Spinal cord (tissue), 10 donors: ENCODE measurements around the gene CTNNBIP1. TPM values are rescaled to one million over a fixed set of nuclear protein-coding genes. Genes with fewer than 3 reads are reported as not detected.
A peak's percentile ranks its signal among the peaks of the same experiment; 100 is the strongest.

Experiments used
- DNase-seq, 6 donors: peaks; one replicate each; pipeline versions ENCODE4 v3.0.0 to v3.0.0-alpha.2; 2013 to 2015; ENCODE audit warnings: low spot score in 6 of 6, low read depth in 4 of 6
- H3K27ac ChIP-seq: one replicate; pipeline ENCODE4 v1.5.1; 2013; ENCODE audit warnings: low read depth, low read length, control low read depth
- H3K27me3 ChIP-seq: one replicate; pipeline ENCODE4 v1.6.1; 2013; ENCODE audit warnings: low read length; ENCODE audit not compliant: control insufficient read depth, insufficient read depth
- H3K36me3 ChIP-seq: one replicate; pipeline ENCODE4 v1.6.1; 2013; ENCODE audit warnings: low read length; ENCODE audit not compliant: control insufficient read depth, insufficient read depth
- H3K4me1 ChIP-seq: one replicate; pipeline ENCODE4 v1.6.1; 2013; ENCODE audit warnings: low read length; ENCODE audit not compliant: control insufficient read depth, insufficient read depth
- H3K4me3 ChIP-seq: one replicate; pipeline ENCODE4 v1.5.1; 2013; ENCODE audit warnings: low read depth, low read length, control low read depth
- H3K9me3 ChIP-seq: one replicate; pipeline ENCODE4 v1.6.1; 2013; ENCODE audit warnings: low read length; ENCODE audit not compliant: control insufficient read depth, insufficient read depth
- WGBS: methylation state at CpG from one replicate; pipeline ENCODE4 v1.1.5; 2013; ENCODE audit warnings: missing lambda C conversion rate; ENCODE audit not compliant: insufficient coverage; 5-methylcytosine and 5-hydroxymethylcytosine counted together
- polyA plus RNA-seq, 2 donors: library from polyadenylated mRNA; unstranded; fragments of 120-200 nt; gene quantifications; one replicate each; pipeline ENCODE4 v1.2.1, GENCODE V29; 2013; ENCODE audit not compliant: insufficient read length in 2 of 2
- total RNA-seq, 2 donors: library from RNA; depleted of rRNA in 1 of 2; stranded (reverse); fragments of 120-200 nt in 1 of 2; fragments of >200 nt in 1 of 2; gene quantifications; one replicate each; pipeline versions ENCODE4 v1.2.3 to v1.2.4, GENCODE V29; 2013 to 2014
- donor health status: healthy.

The CTNNBIP1 gene
- total and polyA plus RNA-seq, 4 donors: 30.1 to 69.5 (median 54.2) TPM

GRCh38 chr1:9872430-9873165 is 37.5 kb downstream of the CTNNBIP1 start:
- no peak for DNase-seq
- WGBS: 85% methylated on average over 9 of the region's 11 CpGs
- Histone ChIP-seq H3K4me1 (peaks cover 28% of the 10 kb centered on the region), H3K4me3 (no peak overlapping the region), H3K27ac (no peak overlapping the region), H3K27me3 (no peaks in the 10 kb centered on the region), H3K9me3 (no peaks in the 10 kb centered on the region), H3K36me3 (peaks cover 56% of the 10 kb centered on the region)

GRCh38 chr1:9871707-9872425 is 38.2 kb downstream of the CTNNBIP1 start:
- WGBS: 71% methylated on average over 20 of the region's 20 CpGs

GRCh38 chr1:9871021-9871420 is 39.0 kb downstream of the CTNNBIP1 start:
- Histone ChIP-seq H3K27me3 (no peaks in the 10 kb centered on the region), H3K9me3 (no peaks in the 10 kb centered on the region), H3K36me3 (peaks cover 69% of the 10 kb centered on the region), H3K4me3 (no peak overlapping the region), H3K27ac (no peak overlapping the region), H3K4me1 (peaks cover 28% of the 10 kb centered on the region)
- WGBS: 96% methylated on average over 8 of the region's 9 CpGs
- DNase-seq: no peak

More at GRCh38 chr1:9871707-9872425, 38.2 kb downstream of the CTNNBIP1 start:
- DNase-seq: no peak
- Histone ChIP-seq H3K4me3 (no peak overlapping the region), H3K27me3 (no peaks in the 10 kb centered on the region), H3K36me3 (peaks cover 61% of the 10 kb centered on the region), H3K4me1 (peaks cover 30% of the 10 kb centered on the region), H3K9me3 (no peaks in the 10 kb centered on the region), H3K27ac (no peak overlapping the region)

DNA sequence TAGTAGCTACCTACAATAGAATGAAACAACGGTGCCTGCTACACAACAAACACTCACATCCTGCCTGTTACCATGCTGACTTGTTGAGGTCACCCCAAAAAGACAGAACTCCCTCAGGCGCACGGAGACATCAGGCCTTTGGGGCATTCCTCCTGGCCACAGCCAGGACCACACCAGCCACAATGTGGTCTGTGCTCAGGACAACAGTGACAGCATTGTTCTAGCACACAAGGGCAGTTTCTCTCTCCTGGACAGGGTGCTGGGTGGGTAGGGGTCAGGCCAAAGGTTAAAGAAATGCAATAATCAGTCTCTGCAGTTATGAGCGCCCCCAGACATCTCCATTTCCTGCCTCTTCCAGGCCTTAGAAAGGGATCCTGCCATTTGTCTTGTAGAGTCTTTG is 39.5 kb downstream of the CTNNBIP1 start:
- 69% methylated on average over 3 of the region's 4 CpGs for WGBS
- Histone ChIP-seq H3K36me3 (peaks cover 72% of the 10 kb centered on the region), H3K4me1 (peaks cover 26% of the 10 kb centered on the region), H3K4me3 (no peak overlapping the region), H3K27me3 (no peaks in the 10 kb centered on the region), H3K27ac (no peak overlapping the region), H3K9me3 (no peaks in the 10 kb centered on the region)
- no peak for DNase-seq

DNA sequence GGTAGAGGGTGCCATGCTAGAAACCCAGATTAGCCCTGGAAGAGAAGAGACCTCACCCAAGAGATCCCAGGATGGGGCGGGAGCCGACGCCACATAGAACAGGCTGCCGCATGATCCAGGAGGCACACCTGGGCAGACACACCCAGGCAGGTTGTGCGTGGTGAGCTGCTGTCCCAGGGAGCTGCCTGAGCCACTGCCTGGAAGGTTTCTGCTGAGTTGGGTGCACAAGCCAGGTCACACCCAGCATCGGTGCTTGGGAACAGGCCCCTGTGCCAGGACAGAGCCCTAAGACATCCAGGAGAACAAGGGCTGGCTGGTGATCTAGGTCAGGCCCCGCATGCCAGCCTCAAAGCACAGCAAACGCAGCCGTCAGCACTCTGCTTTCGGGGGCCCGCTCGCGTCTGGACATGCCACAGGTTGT is 40.2 kb downstream of the CTNNBIP1 start:
- H3K27me3 ChIP-seq: no peaks in the 10 kb centered on the region
- H3K4me3 ChIP-seq: no peak overlapping the region
- no peak for DNase-seq
- no peaks in the 10 kb centered on the region for H3K9me3 ChIP-seq
- H3K27ac ChIP-seq: no peak overlapping the region
- H3K36me3 ChIP-seq: peaks cover 72% of the 10 kb centered on the region
- peaks cover 19% of the 10 kb centered on the region for H3K4me1 ChIP-seq
- WGBS: 93% methylated on average over 6 of the region's 13 CpGs

DNA sequence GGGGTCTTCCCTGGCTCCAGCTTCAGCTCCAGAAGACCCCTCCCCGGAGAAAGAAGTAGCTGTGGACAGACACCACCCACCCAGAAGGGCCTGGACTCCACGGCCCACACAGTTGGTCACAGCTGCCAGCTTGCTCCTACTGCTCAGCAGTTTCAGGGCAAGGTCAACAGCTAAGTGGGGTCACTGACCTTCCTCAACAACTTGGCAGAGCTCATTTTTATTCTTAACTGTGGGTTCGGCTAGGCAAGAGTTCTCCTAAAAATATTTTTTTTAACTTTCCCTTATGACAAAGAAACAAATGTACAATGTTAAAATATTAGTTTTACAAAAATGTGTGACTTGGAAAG is 41.9 kb downstream of the CTNNBIP1 start:
- H3K9me3 ChIP-seq: no peaks in the 10 kb centered on the region
- no peak overlapping the region for H3K27ac ChIP-seq
- no peaks in the 10 kb centered on the region for H3K27me3 ChIP-seq
- no peak overlapping the region for H3K4me3 ChIP-seq
- WGBS: 78% methylated on average over 2 of the region's 3 CpGs
- peaks cover 86% of the 10 kb centered on the region for H3K36me3 ChIP-seq
- DNase-seq: no peak
- H3K4me1 ChIP-seq: peaks cover 19% of the 10 kb centered on the region

DNA sequence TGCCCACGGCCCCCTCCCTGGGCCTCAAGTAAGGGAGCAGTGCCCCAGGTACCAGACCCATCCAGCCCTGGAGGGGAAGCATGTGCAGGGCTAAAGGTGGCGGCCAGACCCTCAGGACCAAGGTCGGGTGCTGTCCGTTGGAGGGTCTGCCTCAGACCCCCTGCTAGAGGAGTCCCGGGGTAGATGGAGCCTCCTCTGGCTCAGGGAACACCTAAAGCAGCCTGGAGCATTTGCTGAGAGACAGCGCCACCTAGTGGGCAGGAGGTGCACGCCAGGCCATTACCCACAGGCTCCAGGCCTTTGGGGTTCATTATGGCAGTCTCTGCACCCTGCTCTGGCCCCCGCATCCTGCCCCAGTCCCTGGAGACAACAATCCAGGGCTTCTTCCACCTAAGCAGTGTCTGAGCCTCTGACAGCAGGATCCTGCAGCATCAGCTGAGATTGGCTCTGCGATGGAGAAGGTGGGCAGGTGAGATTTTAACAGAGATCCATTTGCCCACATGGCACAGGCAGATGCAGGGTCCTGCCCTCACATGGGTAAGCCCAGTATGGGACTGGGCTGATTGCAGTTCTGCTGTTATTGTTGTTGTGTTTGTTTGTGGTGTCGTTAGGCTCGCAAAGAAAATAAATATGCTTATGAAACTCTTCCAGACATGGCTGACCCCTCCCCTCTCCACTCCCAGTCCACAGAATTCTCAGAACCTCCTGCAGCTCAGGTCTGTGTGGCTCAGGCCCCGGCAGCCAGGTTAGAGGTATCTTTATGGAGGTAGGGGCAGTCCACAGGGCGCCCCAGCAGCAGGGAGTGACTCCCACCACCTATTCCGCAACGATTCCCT is 42.4 kb downstream of the CTNNBIP1 start:
- DNase-seq: peak in 5 of 6 donors; percentile 52 to 90 (median 63)
- peaks cover 21% of the 10 kb centered on the region for H3K4me1 ChIP-seq
- H3K4me3 ChIP-seq: no peak overlapping the region
- H3K9me3 ChIP-seq: no peaks in the 10 kb centered on the region
- H3K27me3 ChIP-seq: no peaks in the 10 kb centered on the region
- H3K36me3 ChIP-seq: peaks cover 85% of the 10 kb centered on the region
- H3K27ac ChIP-seq: no peak overlapping the region
- WGBS: 24% methylated on average over 9 of the region's 15 CpGs

GRCh38 chr1:9866836-9867235 is 43.2 kb downstream of the CTNNBIP1 start:
- 92% methylated on average over 6 of the region's 6 CpGs for WGBS
- DNase-seq: no peak

GRCh38 chr1:9865724-9866123 is 44.3 kb downstream of the CTNNBIP1 start:
- peaks cover 25% of the 10 kb centered on the region for H3K4me1 ChIP-seq
- H3K4me3 ChIP-seq: no peak overlapping the region
- no peak for DNase-seq
- 85% methylated on average over 2 of the region's 2 CpGs for WGBS
- H3K27ac ChIP-seq: no peak overlapping the region
- no peaks in the 10 kb centered on the region for H3K27me3 ChIP-seq
- no peaks in the 10 kb centered on the region for H3K9me3 ChIP-seq
- H3K36me3 ChIP-seq: peaks cover 74% of the 10 kb centered on the region

More at GRCh38 chr1:9866836-9867235, 43.2 kb downstream of the CTNNBIP1 start:
- Histone ChIP-seq H3K4me3 (no peak overlapping the region), H3K36me3 (peaks cover 81% of the 10 kb centered on the region), H3K4me1 (peaks cover 21% of the 10 kb centered on the region), H3K27me3 (no peaks in the 10 kb centered on the region), H3K9me3 (no peaks in the 10 kb centered on the region), H3K27ac (no peak overlapping the region)
